K562 (cell line): ENCODE results near the gene LTBP2. TPM values are rescaled to one million over a fixed set of nuclear protein-coding genes. Genes with fewer than 3 reads are reported as not detected.

Source experiments
- CBX5 ChIP-seq: IDR thresholded peaks from 2 replicates; pipeline ENCODE4 v1.6.1; 2014; ENCODE audit warnings: low read depth, borderline replicate concordance
- HDGF ChIP-seq: fragments of 450-650 bp; IDR thresholded peaks from 2 replicates; pipeline ENCODE4 v1.6.1; 2016
- HNRNPLL ChIP-seq: fragments of 200-400 bp; formaldehyde crosslinking; IDR thresholded peaks from 2 replicates; pipeline ENCODE4 v1.6.1; 2017; ENCODE audit warnings: low read length, low read depth, mild to moderate bottlenecking; ENCODE audit not compliant: poor library complexity, severe bottlenecking
- JUND ChIP-seq, 2 experiments: IDR thresholded peaks; 2 replicates in 1 of 2; 3 replicates in 1 of 2; pipeline ENCODE4 v1.6.1; 2011; ENCODE audit warnings: borderline replicate concordance in 2 of 2, low read depth in 2 of 2, low read length in 2 of 2, improper control_type of control experiment in 1 of 2, missing biosample characterization in 1 of 2, missing genetic modification characterization in 1 of 2, missing genetic modification reagents in 1 of 2
- NELFE ChIP-seq: IDR thresholded peaks from 2 replicates; pipeline ENCODE4 v1.6.1; 2011; ENCODE audit warnings: mild to moderate bottlenecking; ENCODE audit not compliant: insufficient read depth, insufficient read length
- NR2F6 ChIP-seq: fragments of 450-650 bp; formaldehyde crosslinking; IDR thresholded peaks from 2 replicates; pipeline ENCODE4 v1.4.0; 2020; ENCODE audit warnings: mild to moderate bottlenecking
- OTX1 ChIP-seq: fragments of 450-650 bp; formaldehyde crosslinking; IDR thresholded peaks from 2 replicates; pipeline ENCODE4 v1.4.0; 2022; ENCODE audit warnings: mild to moderate bottlenecking
- RUNX1 ChIP-seq: sonication (generic); IDR thresholded peaks from 2 replicates; pipeline ENCODE4 v1.6.1; 2016; ENCODE audit warnings: antibody characterized with exemption, low read depth
- SPI1 ChIP-seq: IDR thresholded peaks from 2 replicates; pipeline ENCODE4 v1.6.1; 2011; ENCODE audit warnings: low read depth, low read length, control low read depth, borderline replicate concordance
- STAT5B ChIP-seq: fragments of 250-450 bp; sonication (Bioruptor Pico); IDR thresholded peaks from 2 replicates; pipeline ENCODE4 v1.8.0; 2021; ENCODE audit warnings: mild to moderate bottlenecking, inconsistent platforms
- TEAD4 ChIP-seq, 2 experiments: sonication (generic) in 1 of 2; formaldehyde crosslinking in 1 of 2; IDR thresholded peaks; 2 replicates each; pipeline versions ENCODE4 v1.6.1 to v1.8.0; 2012 to 2022; ENCODE audit warnings: borderline replicate concordance in 1 of 2, inconsistent platforms in 1 of 2, low read length in 1 of 2, mild to moderate bottlenecking in 1 of 2, missing genetic modification reagents in 1 of 2
- ZFX ChIP-seq: sonication (generic); formaldehyde crosslinking; IDR thresholded peaks from 2 replicates; pipeline ENCODE4 v1.8.0; 2022; ENCODE audit warnings: mild to moderate bottlenecking, missing genetic modification reagents, moderate library complexity
- ZKSCAN3 ChIP-seq: fragments of 250-450 bp; sonication (Bioruptor Pico); IDR thresholded peaks from 2 replicates; pipeline ENCODE4 v1.4.0; 2020
- ZNF282 ChIP-seq: sonication (generic); formaldehyde crosslinking; IDR thresholded peaks from 2 replicates; pipeline ENCODE4 v1.8.1; 2023; ENCODE audit warnings: missing genetic modification reagents
- polyA plus RNA-seq, 8 experiments: library from polyadenylated mRNA; depleted of rRNA in 4 of 8; stranded (reverse) in 5 of 8; unstranded in 3 of 8; fragments of >200 nt; fragmentation: Nextera tagmentation in 2 of 8; fragmentation: Illumina TruSeq in 1 of 8; extraction: Ambion mirVana in 2 of 8; extraction: Trizol in 1 of 8; gene quantifications; 2 replicates each; pipeline versions ENCODE4 v1.2.1 to v1.2.3, GENCODE V29; 2011 to 2014; ENCODE audit warnings: inconsistent platforms in 1 of 8, missing spikeins in 1 of 8
- total RNA-seq, 7 experiments: library from RNA; depleted of rRNA in 6 of 7; stranded (reverse); fragments of >200 nt in 6 of 7; fragmentation: Illumina TruSeq in 2 of 7; extraction: Trizol in 2 of 7; gene quantifications; 2 replicates each; pipeline versions ENCODE4 v1.2.1 to v1.2.3, GENCODE V29; 2011 to 2021; ENCODE audit warnings: low replicate concordance in 1 of 7
- TF ChIP-seq, protein P1 (sequence below): fragments of 450-650 bp; IDR thresholded peaks from 2 replicates; pipeline ENCODE4 v1.6.1; 2018; ENCODE audit warnings: mild to moderate bottlenecking, low read depth; ENCODE audit not compliant: partially characterized antibody
- TF ChIP-seq, protein P2 (sequence below): sonication (generic); formaldehyde crosslinking; IDR thresholded peaks from 2 replicates; pipeline ENCODE4 v1.4.0; 2020; ENCODE audit warnings: mild to moderate bottlenecking, missing genetic modification reagents
- TF ChIP-seq, protein P3 (sequence below): sonication (generic); formaldehyde crosslinking; IDR thresholded peaks from 2 replicates; pipeline ENCODE4 v1.8.0; 2022; ENCODE audit warnings: missing genetic modification reagents, mild to moderate bottlenecking, borderline replicate concordance
- TF ChIP-seq, protein P4 (sequence below), 2 experiments: fragments of 450-650 bp; conservative IDR thresholded peaks; 2 replicates each; pipeline ENCODE4 v1.6.1; 2017; ENCODE audit warnings: mild to moderate bottlenecking in 2 of 2, moderate library complexity in 2 of 2

LTBP2 gene
- total and polyA plus RNA-seq, 9 of the 15 experiments (the other 6 are each of a cell fraction or from before 2014, with no cell fraction given), result under 0.01 to 0.18 (median 0.03) TPM; not detected in 3

DNA sequence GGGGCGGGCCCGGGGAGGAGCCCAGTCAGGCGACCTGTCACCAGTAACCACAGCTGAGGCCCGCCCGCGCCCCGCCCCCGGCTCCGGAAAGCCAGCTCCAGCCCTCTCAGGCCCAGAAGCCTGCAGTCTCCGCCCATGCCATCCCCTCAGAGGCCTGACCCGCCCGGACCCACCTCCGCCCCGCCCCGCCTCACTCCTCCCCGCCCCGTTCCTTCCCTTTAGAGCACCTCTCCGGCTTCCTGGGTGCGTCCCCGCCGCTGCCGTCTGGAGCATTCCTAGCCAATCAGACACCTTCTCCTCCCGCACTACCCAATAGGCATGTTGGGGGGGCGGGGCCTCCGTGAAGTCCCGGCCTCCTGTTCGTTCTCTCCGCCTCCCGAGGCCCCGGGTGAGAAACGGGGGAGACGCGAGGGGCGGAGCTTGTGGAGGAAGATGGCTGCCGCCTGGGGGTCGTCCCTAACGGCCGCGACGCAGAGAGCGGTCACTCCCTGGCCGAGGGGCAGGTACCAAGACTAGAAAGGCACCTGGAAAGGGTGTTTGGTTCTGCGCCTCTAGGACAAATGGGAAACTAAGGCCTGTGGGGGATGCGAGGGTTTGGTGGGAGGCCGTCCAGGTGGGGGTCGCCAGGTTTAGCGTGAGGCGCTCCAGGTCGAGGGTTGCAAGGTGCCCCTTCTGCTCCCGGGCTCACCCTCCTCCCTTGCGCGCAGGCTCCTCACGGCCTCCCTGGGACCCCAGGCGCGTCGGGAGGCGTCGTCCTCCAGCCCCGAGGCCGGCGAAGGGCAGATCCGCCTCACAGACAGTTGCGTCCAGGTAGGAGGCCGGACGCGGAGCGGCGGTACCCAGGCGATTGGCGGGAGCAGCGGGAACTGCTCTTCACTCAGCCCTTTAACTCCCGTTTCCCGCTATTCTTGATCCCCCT, 118.4 kb downstream of the LTBP2 start, which contains the start of gene ISCA2 (continued):
- TF ChIP-seq, protein P1, sequence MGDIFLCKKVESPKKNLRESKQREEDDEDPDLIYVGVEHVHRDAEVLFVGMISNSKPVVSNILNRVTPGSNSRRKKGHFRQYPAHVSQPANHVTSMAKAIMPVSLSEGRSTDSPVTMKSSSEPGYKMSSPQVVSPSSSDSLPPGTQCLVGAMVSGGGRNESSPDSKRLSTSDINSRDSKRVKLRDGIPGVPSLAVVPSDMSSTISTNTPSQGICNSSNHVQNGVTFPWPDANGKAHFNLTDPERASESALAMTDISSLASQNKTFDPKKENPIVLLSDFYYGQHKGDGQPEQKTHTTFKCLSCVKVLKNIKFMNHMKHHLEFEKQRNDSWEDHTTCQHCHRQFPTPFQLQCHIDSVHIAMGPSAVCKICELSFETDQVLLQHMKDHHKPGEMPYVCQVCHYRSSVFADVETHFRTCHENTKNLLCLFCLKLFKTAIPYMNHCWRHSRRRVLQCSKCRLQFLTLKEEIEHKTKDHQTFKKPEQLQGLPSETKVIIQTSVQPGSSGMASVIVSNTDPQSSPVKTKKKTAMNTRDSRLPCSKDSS, result no peak
- TF ChIP-seq TEAD4 (IDR thresholded peaks at IDR 0.05; ENCODE audit: low read length) (no peak), TEAD4 (CRISPR knock-in tag; IDR thresholded peaks at IDR 0.05; ENCODE audit: borderline replicate concordance) (no peak), HNRNPLL (no peak), ZKSCAN3 (no peak), ZFX (CRISPR knock-in tag) (peak; percentile 60; the same call in 1 of the 2 replicates), RUNX1 (no peak), OTX1 (CRISPR knock-in tag) (no peak), HDGF (no peak), SPI1 (no peak), NR2F6 (no peak), CBX5 (no peak), STAT5B (CRISPR knock-in tag) (no peak), JUND (IDR thresholded peaks at IDR 0.05; ENCODE audit: borderline replicate concordance, low read depth, low read length) (no peak), JUND (tag; IDR thresholded peaks at IDR 0.05; ENCODE audit: borderline replicate concordance, low read depth, low read length) (no peak), NELFE (no peak), ZNF282 (CRISPR knock-in tag) (no peak)
- TF ChIP-seq, protein P2, sequence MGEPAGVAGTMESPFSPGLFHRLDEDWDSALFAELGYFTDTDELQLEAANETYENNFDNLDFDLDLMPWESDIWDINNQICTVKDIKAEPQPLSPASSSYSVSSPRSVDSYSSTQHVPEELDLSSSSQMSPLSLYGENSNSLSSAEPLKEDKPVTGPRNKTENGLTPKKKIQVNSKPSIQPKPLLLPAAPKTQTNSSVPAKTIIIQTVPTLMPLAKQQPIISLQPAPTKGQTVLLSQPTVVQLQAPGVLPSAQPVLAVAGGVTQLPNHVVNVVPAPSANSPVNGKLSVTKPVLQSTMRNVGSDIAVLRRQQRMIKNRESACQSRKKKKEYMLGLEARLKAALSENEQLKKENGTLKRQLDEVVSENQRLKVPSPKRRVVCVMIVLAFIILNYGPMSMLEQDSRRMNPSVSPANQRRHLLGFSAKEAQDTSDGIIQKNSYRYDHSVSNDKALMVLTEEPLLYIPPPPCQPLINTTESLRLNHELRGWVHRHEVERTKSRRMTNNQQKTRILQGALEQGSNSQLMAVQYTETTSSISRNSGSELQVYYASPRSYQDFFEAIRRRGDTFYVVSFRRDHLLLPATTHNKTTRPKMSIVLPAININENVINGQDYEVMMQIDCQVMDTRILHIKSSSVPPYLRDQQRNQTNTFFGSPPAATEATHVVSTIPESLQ, result no peak
- TF ChIP-seq, protein P3, sequence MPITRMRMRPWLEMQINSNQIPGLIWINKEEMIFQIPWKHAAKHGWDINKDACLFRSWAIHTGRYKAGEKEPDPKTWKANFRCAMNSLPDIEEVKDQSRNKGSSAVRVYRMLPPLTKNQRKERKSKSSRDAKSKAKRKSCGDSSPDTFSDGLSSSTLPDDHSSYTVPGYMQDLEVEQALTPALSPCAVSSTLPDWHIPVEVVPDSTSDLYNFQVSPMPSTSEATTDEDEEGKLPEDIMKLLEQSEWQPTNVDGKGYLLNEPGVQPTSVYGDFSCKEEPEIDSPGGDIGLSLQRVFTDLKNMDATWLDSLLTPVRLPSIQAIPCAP (CRISPR knock-in tag), result no peak
- TF ChIP-seq, protein P4, sequence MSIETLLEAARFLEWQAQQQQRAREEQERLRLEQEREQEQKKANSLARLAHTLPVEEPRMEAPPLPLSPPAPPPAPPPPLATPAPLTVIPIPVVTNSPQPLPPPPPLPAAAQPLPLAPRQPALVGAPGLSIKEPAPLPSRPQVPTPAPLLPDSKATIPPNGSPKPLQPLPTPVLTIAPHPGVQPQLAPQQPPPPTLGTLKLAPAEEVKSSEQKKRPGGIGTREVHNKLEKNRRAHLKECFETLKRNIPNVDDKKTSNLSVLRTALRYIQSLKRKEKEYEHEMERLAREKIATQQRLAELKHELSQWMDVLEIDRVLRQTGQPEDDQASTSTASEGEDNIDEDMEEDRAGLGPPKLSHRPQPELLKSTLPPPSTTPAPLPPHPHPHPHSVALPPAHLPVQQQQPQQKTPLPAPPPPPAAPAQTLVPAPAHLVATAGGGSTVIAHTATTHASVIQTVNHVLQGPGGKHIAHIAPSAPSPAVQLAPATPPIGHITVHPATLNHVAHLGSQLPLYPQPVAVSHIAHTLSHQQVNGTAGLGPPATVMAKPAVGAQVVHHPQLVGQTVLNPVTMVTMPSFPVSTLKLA (conservative IDR thresholded peaks at IDR 0.05), result 0 out of 4 replicates have a peak, but pooled peaks of 1 of the 2 experiments have one; percentile 30
